Motor neuron (in vitro differentiated cells): ENCODE measurements around the gene QRFP. TPM values are rescaled to one million over a fixed set of nuclear protein-coding genes. Genes with fewer than 3 reads are reported as not detected.

Experiments used
- ATAC-seq, 8 experiments: fragments of 200-7000 bp; cut with Tn5 transposase; replicated peaks in 6 of 8; 2 replicates each; pipeline ENCODE4 v1.8.0; 2021; ENCODE audit warnings: mild to moderate bottlenecking in 8 of 8, moderate library complexity in 8 of 8
- H3K27ac ChIP-seq, 2 donors: fragments of 250-450 bp; sonication (Bioruptor Pico); 2 replicates each; pipeline ENCODE4 v1.9.0; 2021; ENCODE audit warnings: antibody characterized with exemption in 2 of 2, mild to moderate bottlenecking in 2 of 2, moderate library complexity in 1 of 2
- H3K4me1 ChIP-seq, 2 donors: fragments of 250-450 bp; sonication (Bioruptor Pico); replicated peaks in 1 of 2; 2 replicates each; pipeline ENCODE4 v1.6.1; 2021; ENCODE audit warnings: antibody characterized with exemption in 2 of 2, mild to moderate bottlenecking in 2 of 2, moderate library complexity in 1 of 2
- H3K4me3 ChIP-seq, 5 donors: fragments of 250-450 bp; sonication (Bioruptor Pico); 2 replicates each; pipeline ENCODE4 v1.9.0; 2021; ENCODE audit warnings: antibody characterized with exemption in 5 of 5, mild to moderate bottlenecking in 5 of 5, moderate library complexity in 4 of 5
- WGBS, 10 experiments: fragments of 450-650 bp; shearing (Covaris generic); methylation state at CpG; one replicate each; pipeline ENCODE4 v1.0.0; 2022; 5-methylcytosine and 5-hydroxymethylcytosine counted together
- in situ Hi-C, 9 experiments: fragments of 400-800 bp; cut with MboI; loops; one replicate each; pipeline ENCODE4 v1.15.0; 2021; ENCODE audit warnings: low sequenced_read_pairs in 9 of 9, low pct_unique_long_range_greater_than_20kb in 2 of 9; ENCODE audit not compliant: unreplicated experiment in 9 of 9
- total RNA-seq, 8 experiments: library from RNA; unstranded; fragments of 300-600 nt; gene quantifications; 2 replicates each; pipeline versions ENCODE4 v1.2.3 to v1.2.4, GENCODE V29; 2022

Gene QRFP, protein sequence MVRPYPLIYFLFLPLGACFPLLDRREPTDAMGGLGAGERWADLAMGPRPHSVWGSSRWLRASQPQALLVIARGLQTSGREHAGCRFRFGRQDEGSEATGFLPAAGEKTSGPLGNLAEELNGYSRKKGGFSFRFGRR
- 1 to 10 TPM in 3 of 8 experiments, under 1 TPM in 5; 0.33 to 3.0 (median 0.66) TPM for total RNA-seq

DNA sequence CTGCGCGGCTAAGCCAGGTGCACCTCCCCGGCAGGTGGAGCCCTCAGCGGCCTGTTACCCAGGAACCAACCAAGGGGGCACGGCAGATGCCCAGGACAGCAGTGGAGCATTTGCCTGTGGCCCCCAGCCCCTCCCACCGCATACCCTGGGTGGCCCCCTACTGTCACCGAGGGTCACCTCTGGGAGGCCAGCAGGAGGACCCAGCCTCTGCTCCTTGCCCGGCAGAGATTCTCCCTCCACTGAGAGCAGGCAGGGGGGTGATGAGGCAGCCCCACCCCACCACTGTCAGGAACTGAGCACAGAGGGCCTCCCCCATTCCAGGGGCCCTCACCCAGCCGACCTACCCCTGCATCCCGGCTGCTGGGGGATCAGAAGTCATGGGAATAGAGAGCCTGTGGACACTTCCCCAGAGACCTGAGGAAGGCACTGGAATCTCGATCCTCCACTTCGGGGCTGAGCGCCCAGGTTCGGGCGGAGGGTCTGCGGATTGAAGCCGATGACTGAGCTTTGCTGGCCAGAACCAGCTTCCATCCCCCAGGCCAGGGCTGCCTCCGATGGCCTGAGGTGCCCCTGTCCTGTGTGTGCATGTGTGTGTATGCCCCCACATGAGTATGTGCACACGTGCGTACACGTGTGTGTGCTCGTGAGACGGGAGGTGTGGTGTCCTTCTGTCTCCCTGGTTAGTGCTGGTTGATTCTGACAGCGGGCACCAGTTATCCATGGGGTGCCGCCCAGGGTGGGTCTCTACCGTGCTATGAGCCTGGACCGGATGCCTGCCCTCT lies at the start of gene QRFP:
Gene QRFP (minus strand): TSS at position 580 of the 782 bp plus-strand sequence. CDS start 2,974 bp downstream, outside the sequence.
- Histone ChIP-seq H3K4me3 (no peak within 1 kb of the TSS), H3K27ac (peak within 1 kb of the TSS in 1 of 2 donors; percentile 64), H3K4me1 (peaks cover 23 to 41% of the 10 kb centered on the region in 2 donors)
- 78 to 82% methylated on average over 6 to 9 of the region's 27 CpGs; no CpG with 5 or more reads in 8 of the 10 experiments for WGBS, 10 experiments
- in situ Hi-C loops = no loop called here
- peak in 1 of 8 experiments; percentile 4 for ATAC-seq

DNA sequence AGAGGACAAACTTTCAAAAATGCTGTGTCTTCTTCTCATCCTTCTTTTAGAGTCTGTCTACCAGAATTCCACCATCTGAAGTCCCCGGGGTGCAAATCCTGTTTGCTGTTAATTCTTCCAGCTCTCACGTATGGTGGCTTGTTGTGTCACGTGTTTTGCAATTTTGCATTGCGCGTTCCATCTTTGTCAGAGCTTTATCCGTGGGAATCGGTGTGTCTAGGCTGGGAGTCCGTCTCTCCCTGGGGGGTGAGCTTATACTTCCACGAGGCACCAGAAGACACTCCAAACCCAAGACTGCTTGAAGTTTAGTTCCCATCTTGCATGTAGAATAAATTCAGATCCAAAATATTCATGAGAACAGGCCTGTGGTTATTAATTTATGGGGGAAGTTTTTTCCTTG lies 48.6 kb upstream of the QRFP start:
- Histone ChIP-seq H3K27ac (peak overlapping the region in 1 of 2 donors; percentile 25), H3K4me1 (peaks cover 0 to 15% of the 10 kb centered on the region in 2 donors), H3K4me3 (no peak overlapping the region)
- ATAC-seq = no peak
- in situ Hi-C loops = no loop called here
- 0 to 90% (median 57%) methylated on average over 2 to 8 of the region's 9 CpGs; no CpG with 5 or more reads in 2 of the 10 experiments for WGBS, 10 experiments

DNA sequence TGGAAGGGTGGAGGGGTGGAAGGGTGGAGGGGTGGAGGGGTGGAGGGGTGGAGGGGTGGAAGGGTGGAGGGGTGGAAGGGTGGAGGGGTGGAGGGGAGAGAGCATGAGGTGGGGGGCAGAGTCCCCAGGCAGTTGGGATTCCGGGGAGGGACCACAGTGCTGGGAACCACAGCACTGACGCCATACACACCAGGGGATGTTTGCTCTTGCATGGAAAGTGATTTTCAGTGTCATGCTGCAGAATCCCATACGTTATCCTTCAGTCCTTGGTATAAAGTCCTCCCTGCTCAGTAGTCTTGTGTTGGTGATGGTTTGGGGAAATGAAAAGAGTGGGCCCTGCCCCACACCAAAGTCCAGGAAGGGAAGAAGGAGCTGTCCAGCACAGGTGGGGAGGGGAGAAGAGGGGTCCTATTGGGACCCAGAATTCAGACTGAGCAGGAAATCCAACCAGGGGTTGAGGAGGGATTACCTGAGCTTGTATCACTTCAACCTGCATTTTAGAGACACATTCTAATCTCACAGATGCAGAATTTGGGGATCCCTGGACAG lies 48.0 kb upstream of the QRFP start:
- Histone ChIP-seq H3K4me1 (peaks cover 0 to 15% of the 10 kb centered on the region in 2 donors), H3K27ac (no peak overlapping the region), H3K4me3 (no peak overlapping the region)
- in situ Hi-C loops = no loop called here
- no CpG with 5 or more reads among the region's 3 CpGs for WGBS, 10 experiments
- ATAC-seq = no peak

DNA sequence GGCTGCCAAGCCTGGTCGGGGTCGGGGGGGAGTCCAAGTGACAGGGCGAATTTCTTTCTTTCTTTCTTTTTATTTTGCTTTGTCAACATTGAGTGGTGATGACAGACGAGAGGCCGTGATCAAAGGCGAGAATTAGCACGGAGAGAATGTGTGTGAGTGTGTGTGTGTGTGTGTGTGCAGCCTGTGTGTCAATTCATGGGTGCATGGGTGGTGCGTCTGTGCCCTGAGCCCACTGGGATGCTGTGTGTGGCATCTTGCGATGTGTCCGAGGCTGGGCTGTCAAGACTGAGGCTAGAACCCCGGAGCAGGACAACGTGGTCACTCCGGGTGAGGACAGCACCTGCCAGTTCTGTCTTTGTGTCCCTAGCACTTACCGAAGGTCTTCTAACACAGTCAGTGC lies 47.2 kb upstream of the QRFP start:
- no peak for ATAC-seq
- peaks cover 0 to 15% of the 10 kb centered on the region in 2 donors for H3K4me1 ChIP-seq
- in situ Hi-C loops = no loop called here
- no peak overlapping the region for H3K4me3 ChIP-seq
- no peak overlapping the region for H3K27ac ChIP-seq
- WGBS, 10 experiments = 0 to 70% (median 39%) methylated on average over 1 to 6 of the region's 14 CpGs; no CpG with 5 or more reads in 3 of the 10 experiments

DNA sequence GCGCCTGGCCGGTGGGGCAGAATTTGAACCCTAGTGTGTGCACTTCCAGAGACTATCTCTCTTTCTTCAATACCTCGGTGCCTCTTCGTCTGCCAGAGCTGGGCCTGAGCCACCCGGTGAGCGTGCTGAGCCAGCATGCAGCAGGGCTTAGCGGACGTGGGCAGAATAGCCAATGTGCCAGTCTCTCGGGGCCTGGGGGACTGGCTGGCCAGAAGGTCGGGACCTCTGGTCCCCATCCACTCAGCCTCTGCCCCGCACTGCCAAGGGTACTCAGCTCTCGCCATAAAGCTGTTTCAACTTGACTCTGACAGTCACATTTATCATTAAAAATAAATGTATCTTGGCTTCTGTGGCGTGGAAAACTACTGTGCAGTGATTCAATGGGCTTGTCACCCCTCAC lies 46.6 kb upstream of the QRFP start:
- no peak for ATAC-seq
- Histone ChIP-seq H3K27ac (peak overlapping the region in 1 of 2 donors; percentile 55), H3K4me3 (no peak overlapping the region), H3K4me1 (peaks cover 0 to 15% of the 10 kb centered on the region in 2 donors)
- 60 to 100% (median 74%) methylated on average over 1 to 8 of the region's 13 CpGs; no CpG with 5 or more reads in 4 of the 10 experiments for WGBS, 10 experiments
- in situ Hi-C loops = no loop called here

DNA sequence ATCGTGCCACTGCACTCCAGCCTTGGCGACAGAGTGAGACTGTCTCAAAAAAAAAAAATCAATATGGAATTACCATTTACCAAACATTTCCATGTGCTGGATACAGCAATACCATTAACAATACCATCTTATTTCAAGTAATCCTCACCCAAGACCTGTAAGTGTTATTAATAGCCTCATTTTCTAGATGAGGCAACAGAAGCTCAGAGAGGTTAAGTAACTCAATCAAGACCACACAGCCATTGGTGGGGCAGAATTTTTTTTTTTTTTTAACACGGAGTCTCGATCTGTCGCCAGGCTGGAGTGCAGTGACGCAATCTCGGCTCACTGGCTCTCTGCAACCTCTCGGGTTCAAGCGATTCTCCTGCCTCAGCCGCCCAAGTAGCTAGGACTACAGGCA lies 46.1 kb upstream of the QRFP start:
- Histone ChIP-seq H3K4me1 (peaks cover 0 to 18% of the 10 kb centered on the region in 2 donors), H3K4me3 (no peak overlapping the region), H3K27ac (peak overlapping the region in 1 of 2 donors; percentile 51)
- no peak for ATAC-seq
- in situ Hi-C loops = no loop called here
- WGBS, 10 experiments = 30 to 90% (median 77%) methylated on average over 2 to 10 of the region's 10 CpGs; no CpG with 5 or more reads in 4 of the 10 experiments

DNA sequence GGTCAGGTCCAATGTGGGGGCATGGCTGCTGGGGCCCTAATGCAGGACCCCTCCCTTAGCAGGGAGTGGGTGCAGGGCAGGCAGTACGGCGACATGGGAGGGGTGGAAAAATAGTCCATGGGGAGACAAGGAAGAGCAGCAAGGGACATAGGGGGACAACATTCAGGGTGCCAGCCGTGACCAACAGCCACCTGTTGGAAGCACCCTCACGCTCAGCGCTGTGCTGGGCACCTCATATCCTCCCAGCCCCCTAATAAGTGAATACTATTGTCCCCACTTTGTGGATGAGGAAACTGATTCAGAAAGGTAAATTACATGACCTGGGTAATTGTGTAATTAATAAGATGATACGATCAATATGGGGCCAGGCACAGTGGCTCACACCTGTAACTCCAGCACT lies 45.5 kb upstream of the QRFP start:
- WGBS, 10 experiments = 31 to 100% (median 80%) methylated on average over 1 to 3 of the region's 6 CpGs; no CpG with 5 or more reads in 3 of the 10 experiments
- in situ Hi-C loops = no loop called here
- no peak for ATAC-seq
- no peak overlapping the region for H3K4me3 ChIP-seq
- H3K4me1 ChIP-seq = peaks cover 0 to 18% of the 10 kb centered on the region in 2 donors
- no peak overlapping the region for H3K27ac ChIP-seq

DNA sequence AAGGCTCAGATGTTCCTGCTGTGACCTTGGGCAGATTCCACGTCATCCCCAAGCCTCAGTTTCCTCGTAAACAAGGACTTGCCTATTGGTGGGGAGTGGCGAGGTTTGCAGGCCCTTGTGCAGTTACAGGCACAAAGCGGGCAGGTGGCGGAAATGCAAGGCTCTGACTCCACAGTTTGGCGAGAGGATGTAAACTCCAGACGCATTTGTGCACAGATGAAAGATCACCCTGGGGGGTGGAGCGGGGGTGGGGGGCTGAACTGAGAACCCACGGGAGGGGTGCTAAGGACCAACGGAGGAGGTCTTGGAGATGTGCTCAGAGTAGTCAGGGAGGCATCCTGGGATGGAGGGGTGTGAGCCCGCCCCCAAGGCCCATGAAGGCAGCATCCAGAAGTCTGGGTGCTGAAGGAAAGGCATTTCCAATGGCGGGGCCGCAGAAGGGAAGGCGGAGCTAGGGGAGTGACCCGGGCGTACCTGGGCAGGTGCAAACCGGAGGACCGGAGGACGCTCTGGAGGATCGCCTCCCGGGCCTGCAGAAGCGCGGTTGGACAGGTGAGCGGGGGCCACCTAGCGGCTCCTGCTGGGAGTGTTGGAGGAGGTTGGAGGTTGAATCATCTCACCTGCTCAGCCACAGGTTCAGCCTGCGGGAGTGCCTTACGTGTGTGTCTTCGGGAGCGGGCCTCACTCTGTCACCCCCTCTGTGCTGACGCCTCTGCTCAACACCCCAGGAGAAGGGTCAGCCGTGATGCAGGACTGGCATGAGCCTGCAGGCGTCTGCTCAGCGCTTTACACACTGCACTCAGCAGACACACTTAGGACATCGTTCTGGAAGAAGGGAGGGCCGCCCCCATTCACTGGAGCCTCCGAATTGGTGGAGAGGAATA lies 44.3 kb upstream of the QRFP start:
- Histone ChIP-seq H3K27ac (peak overlapping the region in 1 of 2 donors; percentile 51), H3K4me1 (peaks cover 0 to 23% of the 10 kb centered on the region in 2 donors), H3K4me3 (no peak overlapping the region)
- peak; percentile 10 to 55 (median 46) for ATAC-seq
- 0 to 100% (median 5%) methylated on average over 1 to 11 of the region's 36 CpGs; no CpG with 5 or more reads in 4 of the 10 experiments for WGBS, 10 experiments
- in situ Hi-C loops = no loop called here

DNA sequence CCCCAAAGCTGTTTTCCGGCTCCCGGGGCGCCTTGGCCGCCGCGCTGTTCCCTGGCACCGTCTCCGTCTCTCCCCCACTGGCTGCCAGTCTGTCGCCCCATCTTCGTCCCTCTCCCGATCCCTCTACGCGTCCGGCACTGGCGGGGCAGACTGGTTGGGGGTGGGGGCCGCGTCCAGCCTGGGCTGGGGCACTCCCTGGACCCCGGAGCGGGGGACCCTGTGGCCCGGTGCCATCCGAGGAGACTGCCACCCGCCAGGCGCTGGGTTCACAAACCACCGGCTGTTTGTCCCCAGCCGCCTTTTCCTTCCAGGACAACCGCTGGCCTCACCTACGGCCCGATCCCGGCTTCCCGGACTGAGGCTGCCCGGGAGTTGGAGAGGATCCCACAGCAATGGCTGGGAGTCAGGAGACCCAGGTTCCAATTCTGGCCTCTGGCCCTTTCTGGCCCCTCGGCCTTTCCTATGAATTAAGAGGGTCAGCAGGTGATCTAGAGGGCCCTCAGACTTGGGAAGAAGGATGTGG lies 43.5 kb upstream of the QRFP start:
- WGBS, 10 experiments = 20% methylated on average over 1 of the region's 32 CpGs; no CpG with 5 or more reads in 9 of the 10 experiments
- H3K4me1 ChIP-seq = peaks cover 0 to 23% of the 10 kb centered on the region in 2 donors
- no peak overlapping the region for H3K4me3 ChIP-seq
- H3K27ac ChIP-seq = peak overlapping the region; percentile 19 to 51
- ATAC-seq = no peak
- in situ Hi-C loops = no loop called here

DNA sequence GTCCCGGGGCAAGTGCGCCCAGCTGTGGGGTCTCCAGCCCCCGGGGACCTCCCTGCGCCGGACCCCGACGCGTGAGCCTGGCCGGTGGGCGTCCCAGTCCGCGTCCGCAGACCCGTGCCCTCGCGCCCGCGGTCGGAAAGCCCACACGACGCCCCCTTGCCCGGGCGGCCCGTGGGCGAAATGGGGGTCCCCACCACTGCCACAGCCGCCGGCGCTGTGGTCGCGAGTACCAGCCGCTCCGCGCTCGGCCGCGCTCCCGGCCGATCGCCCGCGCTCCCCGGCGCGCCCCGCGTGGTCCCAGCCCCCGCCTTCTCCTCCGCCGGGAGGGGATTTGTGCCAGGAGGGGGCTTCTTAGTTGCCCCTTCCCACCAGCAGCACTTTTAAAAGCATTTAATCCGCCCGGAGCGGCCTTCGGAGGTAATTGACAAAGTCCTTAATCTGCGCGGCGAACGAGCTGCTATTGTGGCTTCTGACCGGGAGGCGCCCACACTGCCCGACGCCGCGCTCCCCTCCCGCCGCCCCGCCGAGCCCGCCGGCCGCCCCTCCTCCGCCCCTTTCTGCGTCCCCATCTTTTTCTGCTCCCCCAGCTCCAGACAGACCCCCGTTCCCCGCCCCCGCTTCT lies 42.9 kb upstream of the QRFP start:
- in situ Hi-C loops = no loop called here
- peaks cover 0 to 23% of the 10 kb centered on the region in 2 donors for H3K4me1 ChIP-seq
- no peak for ATAC-seq

DNA sequence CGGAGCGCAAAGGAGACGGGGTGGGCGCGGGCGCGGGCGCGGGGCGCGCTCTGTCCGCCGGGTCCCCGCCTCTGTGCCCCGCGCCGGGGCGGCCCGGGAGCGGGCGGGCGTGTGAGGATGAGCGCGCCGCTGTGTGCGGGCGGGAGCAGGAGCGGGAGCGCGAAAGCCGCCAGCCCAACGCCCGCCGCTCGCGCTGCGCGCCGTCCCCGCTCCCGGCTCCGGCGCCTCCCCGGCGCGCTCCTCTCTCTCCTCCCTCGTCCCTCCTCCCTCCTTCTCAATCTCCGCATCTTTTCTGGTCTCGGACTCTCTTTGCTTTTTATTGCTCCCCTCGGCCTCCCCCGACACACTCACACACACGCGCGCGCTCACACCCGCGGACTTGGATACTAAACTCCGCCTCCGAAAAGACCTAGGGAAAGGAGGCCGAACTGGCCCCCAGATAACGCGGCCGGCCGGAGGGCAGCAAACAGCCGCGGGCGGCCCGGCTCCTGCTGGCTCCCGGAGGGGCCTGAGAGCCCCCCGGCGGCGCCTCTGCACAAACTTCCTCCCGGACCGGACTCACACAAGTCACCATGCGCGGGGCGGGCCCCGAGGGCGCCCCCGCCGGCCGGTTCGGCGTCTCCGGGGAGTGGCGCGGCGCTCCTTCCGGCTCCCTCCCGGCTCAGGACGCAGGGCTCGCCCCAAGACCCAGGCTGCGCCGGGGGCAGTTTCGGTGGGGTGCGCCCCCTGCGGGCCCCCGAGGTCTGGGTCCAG lies 42.2 kb upstream of the QRFP start, which contains the start of gene FIBCD1:
Gene FIBCD1 (minus strand): TSS at position 596 of the 753 bp plus-strand sequence. CDS start 640 bp downstream, outside the sequence.
- in situ Hi-C loops = no loop called here
- Histone ChIP-seq H3K27ac (peak within 1 kb of the TSS; percentile 19 to 51), H3K4me1 (peaks cover 4 to 23% of the 10 kb centered on the region in 2 donors), H3K4me3 (peak within 1 kb of the TSS; percentile 35 to 43 (median 38))
- ATAC-seq = peak; percentile 33 to 73 (median 59)
- WGBS, 10 experiments = 0 to 3% (median 0%) methylated on average over 3 to 6 of the region's 98 CpGs; no CpG with 5 or more reads in 7 of the 10 experiments

More for the DNA sequence above, 42.9 kb upstream of the QRFP start:
- H3K4me3 ChIP-seq = peak overlapping the region; percentile 35 to 43 (median 38)
- WGBS, 10 experiments = 1 to 2% methylated on average over 9 to 16 of the region's 75 CpGs; no CpG with 5 or more reads in 8 of the 10 experiments
- peak overlapping the region in 1 of 2 donors; percentile 6 for H3K27ac ChIP-seq
